Activated T-cell treated with anti-CD3 and anti-CD28 coated beads, Interleukin-2, amount 50 U/mL, for 72 hours (primary cell): ENCODE results near the gene PRKD2. TPM values are rescaled to one million over a fixed set of nuclear protein-coding genes. Genes with fewer than 3 reads are reported as not detected.
"Not testable (repeated sequence)": the region's sequence is repeated elsewhere in the genome, so short reads cannot be mapped to it uniquely, and the experiment has no call there.

Source experiments
- ATAC-seq, 2 donors: fragments of 150-1000 bp; cut with Tn5 transposase; replicated peaks in 1 of 2; 2 replicates each; pipeline ENCODE4 v1.10.0; 2021; ENCODE audit warnings: moderate library complexity in 2 of 2, mild to moderate bottlenecking in 1 of 2
- DNase-seq, 2 donors: peaks; one replicate each; pipeline ENCODE4 v3.0.0; 2021 to 2022; ENCODE audit warnings: mixed read lengths in 1 of 2
- H3K27ac Mint-ChIP-seq: one replicate; pipeline ENCODE4 v1.8.0; 2022; ENCODE audit warnings: mild to moderate bottlenecking, moderate library complexity, mixed read lengths
- H3K27me3 Mint-ChIP-seq: one replicate; pipeline ENCODE4 v1.8.0; 2022; ENCODE audit warnings: low read depth, mixed read lengths
- H3K36me3 Mint-ChIP-seq, 2 donors: one replicate each; pipeline ENCODE4 v1.8.0; 2022; ENCODE audit warnings: mixed read lengths in 2 of 2, mild to moderate bottlenecking in 1 of 2; ENCODE audit not compliant: insufficient read depth in 2 of 2
- H3K4me1 Mint-ChIP-seq: one replicate; pipeline ENCODE4 v1.8.0; 2022; ENCODE audit warnings: low read depth, mixed read lengths
- H3K4me3 Mint-ChIP-seq, 2 donors: one replicate each; pipeline ENCODE4 v1.8.0; 2022; ENCODE audit warnings: mild to moderate bottlenecking in 2 of 2, mixed read lengths in 2 of 2, moderate library complexity in 2 of 2
- H3K9me3 Mint-ChIP-seq, 2 donors: one replicate each; pipeline ENCODE4 v1.8.0; 2022; ENCODE audit warnings: mixed read lengths in 2 of 2
- total RNA-seq, 2 donors: library from RNA; stranded (reverse); gene quantifications; one replicate each; pipeline ENCODE4 v1.2.3, GENCODE V29; 2022

PRKD2 gene
- total RNA-seq: 10 to 100 TPM; 82.0 to 92.9 TPM

DNA sequence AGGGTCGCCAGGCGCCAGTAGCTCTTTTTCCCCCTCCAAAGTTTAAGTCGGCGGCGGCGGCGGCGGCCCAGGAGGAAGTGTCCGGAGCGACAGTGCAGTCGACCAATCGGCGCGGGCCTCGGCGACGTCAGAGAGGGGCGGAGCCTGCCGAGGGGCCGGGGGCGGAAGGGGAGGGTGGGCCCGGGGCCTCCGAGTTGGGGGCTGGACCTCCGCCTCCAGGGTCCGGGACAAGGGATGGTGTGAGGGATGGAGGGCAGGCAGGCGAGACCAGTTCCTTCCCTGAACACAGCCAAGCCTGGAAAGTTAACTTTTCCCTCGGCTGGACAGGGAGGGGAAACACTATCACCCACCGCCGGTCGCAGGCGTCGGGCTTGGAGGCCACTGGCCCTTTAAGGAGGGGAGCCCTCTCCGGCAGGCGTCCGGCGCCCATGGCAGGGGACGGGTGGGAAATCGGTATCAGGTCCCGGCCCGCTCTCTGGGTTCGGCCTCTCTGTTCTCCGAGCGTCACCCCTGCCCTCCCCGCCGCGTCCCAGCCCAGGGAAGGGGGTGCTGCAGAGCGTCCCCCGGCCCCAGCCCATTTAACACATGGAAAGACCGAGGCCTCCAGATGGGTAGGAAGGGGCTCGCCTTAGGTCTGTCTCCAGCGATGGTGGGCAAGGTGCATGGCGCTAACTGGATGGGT is at the start of gene PRKD2:
TSS of gene PRKD2 (minus strand) at position 81 of the 682 bp plus-strand sequence. CDS start 744 bp downstream, outside the sequence.
- peak within 1 kb of the TSS; percentile 97 for H3K27ac Mint-ChIP-seq
- peaks cover 44% of the 10 kb centered on the region for H3K4me1 Mint-ChIP-seq
- H3K27me3 Mint-ChIP-seq: no peaks in the 10 kb centered on the region
- DNase-seq (peak; percentile 94 to 95), ATAC-seq (peak; percentile 77 to 80)
- peak within 1 kb of the TSS; percentile 86 to 96 for H3K4me3 Mint-ChIP-seq
- peaks cover 2 to 5% of the 10 kb centered on the region in 2 donors for H3K36me3 Mint-ChIP-seq
- no peaks in the 10 kb centered on the region for H3K9me3 Mint-ChIP-seq

DNA sequence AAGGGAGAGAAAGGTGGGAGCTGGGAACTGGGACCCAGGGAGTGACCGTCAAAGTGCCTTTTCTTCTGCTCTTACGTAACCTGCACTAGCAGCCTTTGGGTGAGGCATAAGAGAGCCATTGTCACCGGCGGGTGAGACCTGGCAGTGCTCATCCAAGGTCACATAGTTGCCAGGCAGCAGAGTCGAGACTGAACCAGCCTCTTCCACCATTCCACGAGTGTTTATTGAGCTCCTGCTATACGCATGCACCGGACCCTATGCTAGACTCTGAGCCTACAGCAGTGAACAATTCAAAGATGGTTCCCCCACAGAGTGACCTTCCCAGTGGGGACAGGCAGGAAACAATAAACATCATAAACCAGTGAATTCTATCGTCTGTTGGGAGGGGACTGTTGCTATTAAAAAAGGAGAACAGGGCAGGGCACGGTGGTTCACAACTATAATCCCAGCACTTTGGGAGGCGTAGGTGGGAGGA is 47.9 kb upstream of the PRKD2 start:
- ATAC-seq (no peak), DNase-seq (no peak)
- Mint-ChIP-seq H3K27ac (no peak overlapping the region), H3K9me3 (no peaks in the 10 kb centered on the region), H3K27me3 (no peaks in the 10 kb centered on the region), H3K36me3 (no peaks in the 10 kb centered on the region), H3K4me3 (no peak overlapping the region), H3K4me1 (peaks cover 7% of the 10 kb centered on the region)

DNA sequence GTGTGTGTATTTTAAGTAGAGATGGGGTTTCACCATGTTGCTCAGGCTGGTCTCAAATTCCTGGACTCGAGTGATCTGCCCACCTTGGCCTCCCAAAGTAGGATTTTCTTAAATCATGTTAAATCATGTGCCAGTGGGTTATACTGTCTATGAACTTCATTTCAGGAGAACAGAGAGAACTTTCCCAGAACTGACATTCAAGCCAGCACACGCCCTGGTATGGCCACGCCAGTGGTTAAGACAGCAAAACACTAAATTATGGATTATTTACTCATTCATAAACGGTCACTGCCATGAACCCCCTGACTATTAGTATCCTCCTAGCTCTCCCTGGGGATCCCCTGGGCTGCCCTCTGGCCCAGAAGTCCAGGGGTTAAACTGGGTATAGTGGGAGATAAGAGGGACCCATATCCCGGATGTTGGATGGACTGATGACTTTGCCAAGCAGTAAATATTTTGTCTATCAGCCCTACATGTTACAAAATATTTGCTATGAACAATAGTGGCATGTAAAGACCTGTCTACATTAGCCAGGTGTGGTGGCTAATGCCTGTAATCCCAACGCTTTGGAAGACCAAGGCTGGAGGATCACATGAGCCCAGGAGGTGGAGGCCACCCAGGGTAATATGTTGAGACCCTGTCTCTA is 45.5 kb upstream of the PRKD2 start:
- no peaks in the 10 kb centered on the region for H3K9me3 Mint-ChIP-seq
- DNase-seq (no peak), ATAC-seq (no peak)
- H3K4me3 Mint-ChIP-seq: no peak overlapping the region
- no peak overlapping the region for H3K27ac Mint-ChIP-seq
- peaks cover 7% of the 10 kb centered on the region for H3K4me1 Mint-ChIP-seq
- no peaks in the 10 kb centered on the region for H3K36me3 Mint-ChIP-seq
- H3K27me3 Mint-ChIP-seq: no peaks in the 10 kb centered on the region

DNA sequence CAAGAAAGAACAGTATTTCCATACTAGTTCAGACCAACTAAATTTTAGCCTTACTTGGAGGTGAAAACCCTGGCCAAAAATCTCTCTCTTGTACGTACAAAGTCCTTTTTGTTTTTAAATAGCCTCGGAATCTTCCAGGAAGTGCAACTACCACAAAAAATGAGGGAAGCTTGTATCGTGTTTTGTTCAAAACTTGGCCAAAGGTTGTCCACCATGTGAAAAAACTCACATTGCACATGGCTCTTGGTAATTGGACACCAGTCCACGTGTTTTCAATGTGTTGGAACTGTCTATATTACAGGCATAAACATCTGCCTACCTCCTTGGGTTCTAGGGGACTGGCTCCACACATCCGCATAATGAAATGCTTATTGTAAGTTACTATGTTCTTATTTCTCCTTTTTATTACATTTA is 44.5 kb upstream of the PRKD2 start:
- no peaks in the 10 kb centered on the region for H3K27me3 Mint-ChIP-seq
- no peak for ATAC-seq
- H3K4me3 Mint-ChIP-seq: no peak overlapping the region
- no peaks in the 10 kb centered on the region for H3K9me3 Mint-ChIP-seq
- H3K36me3 Mint-ChIP-seq: no peaks in the 10 kb centered on the region
- no peak for DNase-seq
- no peak overlapping the region for H3K27ac Mint-ChIP-seq
- H3K4me1 Mint-ChIP-seq: peaks cover under 1% of the 10 kb centered on the region

DNA sequence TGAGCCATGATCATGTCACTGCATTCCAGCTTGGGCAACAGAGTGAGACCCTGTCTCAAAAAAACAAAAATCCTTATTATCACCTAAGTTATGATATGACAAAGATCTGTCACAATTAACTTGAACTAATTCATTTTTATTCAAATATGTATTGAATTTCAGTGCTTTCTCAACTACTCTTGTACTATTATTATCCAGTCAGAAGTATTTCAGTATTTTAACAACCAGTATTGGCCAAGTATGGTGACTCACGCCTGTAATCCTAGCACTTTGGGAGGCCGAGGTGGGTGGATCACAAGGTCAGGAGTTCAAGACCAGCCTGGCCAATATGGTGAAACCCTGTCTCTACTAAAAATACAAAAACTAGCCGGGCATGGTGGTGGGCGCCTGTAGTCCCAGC is 44.0 kb upstream of the PRKD2 start:
- DNase-seq, ATAC-seq: not testable (repeated sequence)

DNA sequence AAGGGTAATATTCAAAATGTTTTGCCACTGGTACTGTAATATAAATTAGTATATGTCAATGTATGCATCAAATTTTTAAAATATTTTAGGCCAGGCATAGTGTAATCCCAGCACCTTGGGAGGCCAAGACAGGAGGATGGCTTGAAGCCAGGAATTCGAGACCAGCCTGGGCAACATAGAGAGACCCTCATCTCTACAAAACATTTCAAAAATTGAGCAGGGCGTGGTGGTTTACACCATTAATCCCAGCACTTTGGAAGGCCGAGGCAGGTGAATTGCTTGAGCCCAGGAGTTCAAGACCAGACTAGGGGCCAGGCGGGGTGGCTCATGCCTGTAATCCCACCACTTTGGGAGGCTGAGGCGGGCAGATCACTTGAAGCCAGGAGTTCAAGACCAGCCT is 43.4 kb upstream of the PRKD2 start:
- H3K27me3 Mint-ChIP-seq: no peaks in the 10 kb centered on the region
- H3K27ac Mint-ChIP-seq: no peak overlapping the region
- ATAC-seq (no peak), DNase-seq (no peak)
- no peaks in the 10 kb centered on the region for H3K36me3 Mint-ChIP-seq
- no peak overlapping the region for H3K4me3 Mint-ChIP-seq
- H3K9me3 Mint-ChIP-seq: no peaks in the 10 kb centered on the region
- H3K4me1 Mint-ChIP-seq: no peaks in the 10 kb centered on the region

More for the DNA sequence above, 44.0 kb upstream of the PRKD2 start:
- not testable (repeated sequence) for H3K27me3 Mint-ChIP-seq, H3K4me3 Mint-ChIP-seq, H3K27ac Mint-ChIP-seq, H3K36me3 Mint-ChIP-seq, H3K4me1 Mint-ChIP-seq, H3K9me3 Mint-ChIP-seq

DNA sequence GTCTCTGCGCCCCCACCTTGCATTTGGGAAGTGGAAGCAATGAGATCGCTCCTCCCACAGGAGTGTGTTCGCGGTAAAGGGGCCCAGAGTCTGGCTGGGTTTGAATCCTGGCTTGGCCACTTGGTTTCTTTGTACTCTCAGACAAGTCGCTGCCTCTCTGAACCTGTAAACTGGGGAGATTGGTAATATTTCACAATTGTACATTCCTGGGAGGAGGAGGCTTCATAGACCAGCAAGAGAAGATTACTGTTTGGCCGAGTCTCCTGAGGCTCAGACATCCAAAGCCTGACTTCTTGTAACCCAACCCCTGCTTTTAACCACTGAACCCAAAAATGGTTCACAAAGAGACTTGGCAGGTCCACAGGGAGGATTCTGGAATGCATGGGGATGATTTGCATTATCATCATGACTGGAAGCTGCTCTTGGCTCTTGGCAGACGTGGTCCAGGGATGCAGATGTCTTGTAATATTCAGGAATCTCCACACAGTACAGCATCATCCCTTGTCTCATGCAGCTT is 43.0 kb upstream of the PRKD2 start:
- Mint-ChIP-seq H3K9me3 (no peaks in the 10 kb centered on the region), H3K27ac (no peak overlapping the region), H3K36me3 (no peaks in the 10 kb centered on the region), H3K4me3 (no peak overlapping the region), H3K27me3 (no peaks in the 10 kb centered on the region), H3K4me1 (no peaks in the 10 kb centered on the region)
- ATAC-seq: no peak
- no peak for DNase-seq

DNA sequence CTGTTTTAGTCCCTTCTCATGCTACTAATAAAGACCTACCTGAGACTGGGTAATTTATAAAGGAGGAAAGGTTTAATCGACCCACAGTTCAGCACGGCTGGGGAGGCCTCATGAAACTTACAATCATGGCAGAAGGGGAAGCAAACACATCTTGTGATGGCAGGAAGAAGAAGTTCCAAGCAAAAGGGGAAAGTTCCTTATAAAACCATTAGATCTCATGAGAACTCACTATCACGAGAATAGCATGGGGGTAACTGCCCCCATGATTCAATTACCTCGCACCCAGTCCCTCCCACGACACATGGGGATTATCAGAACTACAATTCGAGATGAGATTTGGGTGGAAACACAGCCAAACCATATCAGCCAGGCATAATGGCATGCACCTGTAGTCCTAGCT is 42.3 kb upstream of the PRKD2 start:
- DNase-seq (no peak), ATAC-seq (no peak)
- Mint-ChIP-seq H3K27me3 (no peaks in the 10 kb centered on the region), H3K4me1 (no peaks in the 10 kb centered on the region), H3K4me3 (no peak overlapping the region), H3K36me3 (no peaks in the 10 kb centered on the region), H3K9me3 (no peaks in the 10 kb centered on the region), H3K27ac (no peak overlapping the region)

DNA sequence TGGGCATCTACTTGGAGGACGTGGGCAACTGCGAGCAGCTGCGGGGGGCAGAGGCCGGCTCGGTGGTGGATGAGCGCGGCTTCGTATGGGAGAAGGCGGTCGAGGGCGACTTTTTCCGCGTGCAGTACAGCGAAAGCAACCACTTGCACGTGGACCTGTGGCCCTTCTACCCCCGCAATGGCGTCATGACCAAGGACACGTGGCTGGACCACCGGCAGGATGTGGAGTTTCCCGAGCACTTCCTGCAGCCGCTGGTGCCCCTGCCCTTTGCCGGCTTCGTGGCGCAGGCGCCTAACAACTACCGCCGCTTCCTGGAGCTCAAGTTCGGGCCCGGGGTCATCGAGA is 39.6 kb upstream of the PRKD2 start:
- Mint-ChIP-seq H3K4me3 (no peak overlapping the region), H3K27me3 (no peaks in the 10 kb centered on the region), H3K4me1 (peaks cover 7% of the 10 kb centered on the region), H3K27ac (no peak overlapping the region), H3K9me3 (no peaks in the 10 kb centered on the region), H3K36me3 (no peaks in the 10 kb centered on the region)
- ATAC-seq: no peak
- DNase-seq: no peak

DNA sequence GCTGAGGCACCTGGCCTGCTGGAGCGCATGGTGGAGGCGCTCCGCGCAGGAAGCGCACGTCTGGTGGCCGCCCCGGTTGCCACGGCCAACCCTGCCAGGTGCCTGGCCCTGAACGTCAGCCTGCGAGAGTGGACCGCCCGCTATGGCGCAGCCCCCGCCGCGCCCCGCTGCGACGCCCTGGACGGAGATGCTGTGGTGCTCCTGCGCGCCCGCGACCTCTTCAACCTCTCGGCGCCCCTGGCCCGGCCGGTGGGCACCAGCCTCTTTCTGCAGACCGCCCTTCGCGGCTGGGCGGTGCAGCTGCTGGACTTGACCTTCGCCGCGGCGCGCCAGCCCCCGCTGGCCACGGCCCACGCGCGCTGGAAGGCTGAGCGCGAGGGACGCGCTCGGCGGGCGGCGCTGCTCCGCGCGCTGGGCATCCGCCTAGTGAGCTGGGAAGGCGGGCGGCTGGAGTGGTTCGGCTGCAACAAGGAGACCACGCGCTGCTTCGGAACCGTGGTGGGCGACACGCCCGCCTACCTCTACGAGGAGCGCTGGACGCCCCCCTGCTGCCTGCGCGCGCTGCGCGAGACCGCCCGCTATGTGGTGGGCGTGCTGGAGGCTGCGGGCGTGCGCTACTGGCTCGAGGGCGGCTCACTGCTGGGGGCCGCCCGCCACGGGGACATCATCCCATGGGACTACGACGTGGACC is 39.1 kb upstream of the PRKD2 start:
- no peak overlapping the region for H3K4me3 Mint-ChIP-seq
- H3K36me3 Mint-ChIP-seq: no peaks in the 10 kb centered on the region
- no peak overlapping the region for H3K27ac Mint-ChIP-seq
- peaks cover 7% of the 10 kb centered on the region for H3K4me1 Mint-ChIP-seq
- no peak for ATAC-seq
- H3K9me3 Mint-ChIP-seq: no peaks in the 10 kb centered on the region
- H3K27me3 Mint-ChIP-seq: no peaks in the 10 kb centered on the region
- DNase-seq: no peak

DNA sequence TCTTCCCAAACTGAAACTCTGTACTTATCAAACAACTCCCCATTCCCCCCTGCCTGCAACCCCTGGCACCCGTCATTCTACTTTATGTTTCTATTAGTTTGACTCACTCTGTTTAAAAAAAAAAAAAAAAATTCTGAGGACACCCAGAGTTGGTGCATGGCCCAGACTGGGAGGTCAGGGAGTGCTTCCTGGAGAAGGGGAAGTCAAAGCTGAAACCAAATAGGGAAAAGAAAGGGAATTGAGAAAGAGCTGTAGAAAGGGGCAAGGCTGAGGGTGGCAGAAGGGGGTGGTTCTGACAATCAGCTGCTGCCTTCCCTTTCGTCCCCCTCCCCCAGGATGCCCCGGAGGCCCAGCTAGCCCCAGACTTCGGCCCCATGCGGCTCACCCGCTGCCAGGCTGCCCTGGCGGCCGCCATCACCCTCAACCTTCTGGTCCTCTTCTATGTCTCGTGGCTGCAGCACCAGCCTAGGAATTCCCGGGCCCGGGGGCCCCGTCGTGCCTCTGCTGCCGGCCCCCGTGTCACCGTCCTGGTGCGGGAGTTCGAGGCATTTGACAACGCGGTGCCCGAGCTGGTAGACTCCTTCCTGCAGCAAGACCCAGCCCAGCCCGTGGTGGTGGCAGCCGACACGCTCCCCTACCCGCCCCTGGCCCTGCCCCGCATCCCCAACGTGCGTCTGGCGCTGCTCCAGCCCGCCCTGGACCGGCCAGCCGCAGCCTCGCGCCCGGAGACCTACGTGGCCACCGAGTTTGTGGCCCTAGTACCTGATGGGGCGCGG is 38.4 kb upstream of the PRKD2 start:
- Mint-ChIP-seq H3K4me1 (peaks cover 7% of the 10 kb centered on the region), H3K9me3 (no peaks in the 10 kb centered on the region), H3K27me3 (no peaks in the 10 kb centered on the region), H3K36me3 (no peaks in the 10 kb centered on the region), H3K27ac (no peak overlapping the region), H3K4me3 (no peak overlapping the region)
- DNase-seq: no peak
- ATAC-seq: no peak

DNA sequence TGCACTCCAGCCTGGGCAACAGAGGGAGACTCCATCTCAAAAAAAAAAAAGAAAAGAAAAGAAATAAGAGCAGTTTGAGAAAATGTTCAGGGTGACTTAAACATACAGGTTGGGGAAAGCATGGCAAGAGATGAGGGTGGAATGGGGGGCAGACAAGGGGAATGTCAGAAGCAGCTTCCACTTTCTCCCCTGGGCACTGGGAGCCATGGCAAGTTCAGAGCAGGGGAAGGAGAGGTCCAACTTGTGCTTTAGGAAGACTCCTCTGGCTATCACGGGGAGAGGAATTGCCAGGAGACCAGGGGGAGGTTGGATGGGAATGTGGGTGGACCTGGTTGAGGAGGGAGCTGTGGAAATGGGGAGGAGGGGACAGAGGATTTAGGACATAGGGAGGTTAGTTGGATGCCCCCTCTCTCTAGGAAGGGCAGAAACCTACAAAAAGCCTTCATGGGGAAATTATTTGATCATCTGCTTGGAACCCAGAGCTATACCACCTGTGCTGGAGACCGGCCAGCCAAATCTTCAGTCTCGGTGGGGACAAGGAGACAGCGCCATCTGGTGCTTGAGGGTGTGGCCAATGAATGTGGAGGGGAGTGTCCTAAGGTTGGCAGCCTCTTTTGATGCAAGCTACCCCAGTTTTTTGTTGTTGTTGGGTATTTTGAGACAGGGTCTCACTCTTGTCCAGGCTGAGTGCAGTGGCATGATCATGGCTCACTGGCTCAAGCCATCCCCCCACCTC is 36.7 kb upstream of the PRKD2 start:
- Mint-ChIP-seq H3K27me3 (no peaks in the 10 kb centered on the region), H3K36me3 (peaks cover 0 to 3% of the 10 kb centered on the region in 2 donors), H3K4me3 (no peak overlapping the region), H3K4me1 (peaks cover 7% of the 10 kb centered on the region), H3K9me3 (no peaks in the 10 kb centered on the region), H3K27ac (no peak overlapping the region)
- ATAC-seq (peak; percentile 81 to 82), DNase-seq (peak; percentile 66 to 79)
